Fibroblast of lung (primary cell): Measurements from ENCODE around the gene ZP3. TPM values are rescaled to one million over a fixed set of nuclear protein-coding genes. Genes with fewer than 3 reads are reported as not detected.

Experiments
- DNase-seq, 2 donors: peaks; one replicate each; pipeline versions ENCODE4 v3.0.0 to v3.0.0-alpha.2; 2010; ENCODE audit warnings: low read depth in 2 of 2
- H2AFZ ChIP-seq: 2 replicates; pipeline ENCODE4 v1.5.1; 2012; ENCODE audit warnings: low read length, control low read depth, inconsistent platforms
- H3K27ac ChIP-seq: 2 replicates; pipeline ENCODE4 v1.5.1; 2011; ENCODE audit warnings: low read length, control low read depth; ENCODE audit not compliant: insufficient read depth
- H3K27me3 ChIP-seq: 2 replicates; pipeline ENCODE4 v1.5.1; 2011; ENCODE audit warnings: mild to moderate bottlenecking, low read length; ENCODE audit not compliant: control insufficient read depth, insufficient read depth
- H3K36me3 ChIP-seq: 2 replicates; pipeline ENCODE4 v1.5.1; 2011; ENCODE audit warnings: low read length; ENCODE audit not compliant: control insufficient read depth, insufficient read depth
- H3K4me1 ChIP-seq: 2 replicates; pipeline ENCODE4 v1.5.1; 2011; ENCODE audit warnings: low read length; ENCODE audit not compliant: control insufficient read depth, insufficient read depth; ENCODE audit errors: extremely low read depth
- H3K4me2 ChIP-seq: 2 replicates; pipeline ENCODE4 v1.5.1; 2011; ENCODE audit warnings: low read length, control low read depth; ENCODE audit not compliant: insufficient read depth; ENCODE audit errors: extremely low read depth
- H3K4me3 ChIP-seq, 4 experiments: fragments of 200-600 bp in 1 of 4; sonication (generic) in 1 of 4; replicated peaks in 1 of 4; 2 replicates each; pipeline ENCODE4 v1.5.1; 2011 to 2016; ENCODE audit warnings: low read length in 4 of 4, low read depth in 3 of 4, mild to moderate bottlenecking in 3 of 4, control low read depth in 2 of 4, inconsistent platforms in 1 of 4, mixed read lengths in 1 of 4; ENCODE audit not compliant: insufficient read depth in 1 of 4; ENCODE audit errors: control extremely low read depth in 1 of 4
- H3K79me2 ChIP-seq: 2 replicates; pipeline ENCODE4 v1.5.1; 2012; ENCODE audit warnings: mild to moderate bottlenecking, low read length, inconsistent platforms; ENCODE audit not compliant: control insufficient read depth, insufficient read depth
- H3K9ac ChIP-seq: 2 replicates; pipeline ENCODE4 v1.5.1; 2011; ENCODE audit warnings: mild to moderate bottlenecking, low read length, control low read depth; ENCODE audit not compliant: insufficient read depth
- H3K9me3 ChIP-seq: 2 replicates; pipeline ENCODE4 v1.5.1; 2012; ENCODE audit warnings: low read depth, low read length; ENCODE audit not compliant: control insufficient read depth, insufficient read depth
- H4K20me1 ChIP-seq: 2 replicates; pipeline ENCODE4 v1.5.1; 2011; ENCODE audit warnings: low read length; ENCODE audit not compliant: control insufficient read depth, insufficient read depth; ENCODE audit errors: extremely low read depth
- EZH2 ChIP-seq: IDR thresholded peaks from 2 replicates; pipeline ENCODE4 v1.5.1; 2012; ENCODE audit warnings: low read length, control low read depth, mild to moderate bottlenecking; ENCODE audit errors: missing control alignments
- polyA plus RNA-seq, 2 donors: library from polyadenylated mRNA; depleted of rRNA in 1 of 2; stranded (reverse) in 1 of 2; unstranded in 1 of 2; fragments of >200 nt; gene quantifications; 2 replicates each; pipeline ENCODE4 v1.2.1, GENCODE V29; 2011 to 2012; ENCODE audit warnings: missing spikeins in 1 of 2
- total RNA-seq: library from RNA; depleted of rRNA; stranded (reverse); fragments of >200 nt; gene quantifications from 2 replicates; pipeline ENCODE4 v1.2.1, GENCODE V29; 2014
- TF ChIP-seq, protein P1 (sequence below), 2 donors: IDR thresholded peaks in 1 of 2; conservative IDR thresholded peaks in 1 of 2; 1 replicate in 1 of 2; 2 replicates in 1 of 2; pipeline ENCODE4 v1.5.1; 2011 to 2012; ENCODE audit warnings: low read length in 2 of 2, control low read depth in 1 of 2, inconsistent platforms in 1 of 2, low read depth in 1 of 2, mild to moderate bottlenecking in 1 of 2

Gene ZP3
- total and polyA plus RNA-seq, 2 donors (not counting 1 experiment from before 2014, with no cell fraction given), result 1.4 to 2.6 TPM

DNA sequence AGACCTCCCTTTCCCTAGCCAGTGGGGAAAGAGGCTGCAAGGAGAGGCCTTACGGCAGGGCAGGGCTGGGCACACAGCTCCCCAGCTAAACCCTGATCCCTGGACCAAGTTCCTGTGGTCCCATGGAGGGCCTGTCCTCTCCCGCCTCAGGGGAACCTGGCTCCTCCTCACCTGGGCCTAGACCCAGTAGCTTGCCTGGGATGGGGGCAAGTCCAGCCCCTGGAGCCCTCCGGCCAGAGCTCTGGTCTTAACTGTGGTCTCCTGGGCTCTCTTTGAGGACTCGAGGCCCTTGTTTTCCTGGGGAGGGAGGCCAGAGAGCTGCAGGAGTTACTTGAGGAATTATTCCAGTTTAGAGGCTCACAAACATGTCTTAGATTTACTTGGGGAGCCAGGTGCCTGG is 1.5 kb downstream of the ZP3 start:
- Histone ChIP-seq H3K36me3 (no peaks in the 10 kb centered on the region), H3K4me3 (no peak overlapping the region), H4K20me1 (no peaks in the 10 kb centered on the region), H3K4me1 (peaks cover 8% of the 10 kb centered on the region), H3K9me3 (no peaks in the 10 kb centered on the region), H3K27ac (no peak overlapping the region), H3K9ac (no peak overlapping the region), H2AFZ (no peak overlapping the region), H3K4me2 (no peak overlapping the region), H3K27me3 (no peaks in the 10 kb centered on the region), H3K79me2 (no peaks in the 10 kb centered on the region)
- no peak for DNase-seq
- no peak for TF ChIP-seq EZH2
- TF ChIP-seq, protein P1, sequence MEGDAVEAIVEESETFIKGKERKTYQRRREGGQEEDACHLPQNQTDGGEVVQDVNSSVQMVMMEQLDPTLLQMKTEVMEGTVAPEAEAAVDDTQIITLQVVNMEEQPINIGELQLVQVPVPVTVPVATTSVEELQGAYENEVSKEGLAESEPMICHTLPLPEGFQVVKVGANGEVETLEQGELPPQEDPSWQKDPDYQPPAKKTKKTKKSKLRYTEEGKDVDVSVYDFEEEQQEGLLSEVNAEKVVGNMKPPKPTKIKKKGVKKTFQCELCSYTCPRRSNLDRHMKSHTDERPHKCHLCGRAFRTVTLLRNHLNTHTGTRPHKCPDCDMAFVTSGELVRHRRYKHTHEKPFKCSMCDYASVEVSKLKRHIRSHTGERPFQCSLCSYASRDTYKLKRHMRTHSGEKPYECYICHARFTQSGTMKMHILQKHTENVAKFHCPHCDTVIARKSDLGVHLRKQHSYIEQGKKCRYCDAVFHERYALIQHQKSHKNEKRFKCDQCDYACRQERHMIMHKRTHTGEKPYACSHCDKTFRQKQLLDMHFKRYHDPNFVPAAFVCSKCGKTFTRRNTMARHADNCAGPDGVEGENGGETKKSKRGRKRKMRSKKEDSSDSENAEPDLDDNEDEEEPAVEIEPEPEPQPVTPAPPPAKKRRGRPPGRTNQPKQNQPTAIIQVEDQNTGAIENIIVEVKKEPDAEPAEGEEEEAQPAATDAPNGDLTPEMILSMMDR (conservative IDR thresholded peaks at IDR 0.05 in 1 of 2, IDR thresholded peaks at IDR 0.05 in 1 of 2; ENCODE audit: low read depth in 1 of 2, low read length in 2 of 2), result no peak

DNA sequence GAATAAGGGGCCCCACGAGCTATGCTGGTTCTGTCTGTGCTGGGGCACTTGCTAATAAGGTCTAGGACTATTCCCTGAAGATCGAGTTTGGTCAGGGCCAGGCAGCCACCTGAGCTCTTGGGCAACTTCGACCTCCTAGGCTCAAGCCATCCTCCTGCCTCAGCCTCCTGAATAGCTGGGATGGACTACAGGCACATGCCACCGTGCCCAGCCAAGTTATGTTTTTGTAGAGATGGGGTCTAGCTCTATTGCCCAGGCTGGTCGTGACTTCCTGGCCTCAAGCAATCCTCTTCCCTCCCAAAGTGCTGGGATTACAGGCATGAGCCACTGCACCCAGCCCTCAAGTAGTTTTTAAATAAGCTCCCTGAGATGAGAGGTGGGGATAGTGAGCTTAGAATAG is 2.9 kb downstream of the ZP3 start:
- peaks cover 5% of the 10 kb centered on the region for H3K4me1 ChIP-seq
- no peak overlapping the region for H3K4me3 ChIP-seq
- H3K27me3 ChIP-seq, result no peaks in the 10 kb centered on the region
- no peaks in the 10 kb centered on the region for H4K20me1 ChIP-seq
- no peaks in the 10 kb centered on the region for H3K79me2 ChIP-seq
- H3K27ac ChIP-seq, result no peak overlapping the region
- no peak overlapping the region for H3K9ac ChIP-seq
- H3K36me3 ChIP-seq, result no peaks in the 10 kb centered on the region
- no peak for DNase-seq
- H3K9me3 ChIP-seq, result no peaks in the 10 kb centered on the region
- no peak overlapping the region for H3K4me2 ChIP-seq
- H2AFZ ChIP-seq, result no peak overlapping the region
- TF ChIP-seq, protein P1 (conservative IDR thresholded peaks at IDR 0.05 in 1 of 2, IDR thresholded peaks at IDR 0.05 in 1 of 2; ENCODE audit: low read depth in 1 of 2, low read length in 2 of 2), result no peak
- no peak for TF ChIP-seq EZH2

DNA sequence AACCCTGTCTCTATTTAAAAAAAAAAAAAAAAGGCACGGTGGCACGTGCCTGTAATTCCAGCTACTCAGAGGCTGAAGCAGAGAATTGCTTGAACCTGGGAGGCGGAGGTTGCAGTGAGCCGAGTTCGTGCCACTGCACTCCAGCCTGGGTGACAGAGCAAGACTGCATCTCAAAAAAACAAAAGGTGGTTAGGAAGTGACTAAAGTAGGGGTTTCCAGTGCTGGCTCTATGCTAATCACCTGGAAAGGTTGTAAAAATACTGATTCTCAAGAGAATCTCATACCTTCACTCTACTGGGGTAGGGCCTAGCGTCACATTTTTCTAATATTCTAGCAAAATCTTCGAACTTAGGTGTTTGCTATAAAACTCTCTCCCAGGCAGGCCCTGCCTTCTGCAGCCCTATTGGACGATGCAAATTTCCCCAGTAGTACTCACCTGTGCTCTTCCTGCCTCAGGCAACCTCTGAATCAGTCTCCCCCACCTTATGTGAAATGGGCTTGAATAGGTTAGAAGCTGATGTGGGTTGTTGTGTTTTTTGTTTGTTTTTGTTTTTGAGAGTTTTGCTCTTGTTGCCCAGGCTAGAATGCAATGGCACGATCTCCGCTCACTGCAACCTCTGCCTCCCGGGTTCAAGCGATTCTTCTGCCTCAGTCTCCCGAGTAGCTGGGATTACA is 3.5 kb downstream of the ZP3 start:
- Histone ChIP-seq H3K79me2 (no peaks in the 10 kb centered on the region), H3K4me3 (no peak overlapping the region), H3K27ac (no peak overlapping the region), H4K20me1 (no peaks in the 10 kb centered on the region), H3K9me3 (no peaks in the 10 kb centered on the region), H3K27me3 (no peaks in the 10 kb centered on the region), H2AFZ (no peak overlapping the region), H3K4me2 (no peak overlapping the region), H3K36me3 (no peaks in the 10 kb centered on the region), H3K4me1 (peaks cover under 1% of the 10 kb centered on the region), H3K9ac (no peak overlapping the region)
- TF ChIP-seq, protein P1 (conservative IDR thresholded peaks at IDR 0.05 in 1 of 2, IDR thresholded peaks at IDR 0.05 in 1 of 2; ENCODE audit: low read depth in 1 of 2, low read length in 2 of 2), result no peak
- no peak for TF ChIP-seq EZH2
- no peak for DNase-seq
